LNCAP (cell line): Measurements from ENCODE around the gene TNFRSF13B.

ENCODE experiments used
- TF ChIP-seq, protein P1 (sequence below): fragments of 450-650 bp; IDR thresholded peaks from 2 replicates; pipeline ENCODE4 v1.5.1; 2017; ENCODE audit warnings: mild to moderate bottlenecking

Gene TNFRSF13B

GRCh38 chr17:16900288-16900882, 71.5 kb downstream of the TNFRSF13B start:
- TF ChIP-seq, protein P1, sequence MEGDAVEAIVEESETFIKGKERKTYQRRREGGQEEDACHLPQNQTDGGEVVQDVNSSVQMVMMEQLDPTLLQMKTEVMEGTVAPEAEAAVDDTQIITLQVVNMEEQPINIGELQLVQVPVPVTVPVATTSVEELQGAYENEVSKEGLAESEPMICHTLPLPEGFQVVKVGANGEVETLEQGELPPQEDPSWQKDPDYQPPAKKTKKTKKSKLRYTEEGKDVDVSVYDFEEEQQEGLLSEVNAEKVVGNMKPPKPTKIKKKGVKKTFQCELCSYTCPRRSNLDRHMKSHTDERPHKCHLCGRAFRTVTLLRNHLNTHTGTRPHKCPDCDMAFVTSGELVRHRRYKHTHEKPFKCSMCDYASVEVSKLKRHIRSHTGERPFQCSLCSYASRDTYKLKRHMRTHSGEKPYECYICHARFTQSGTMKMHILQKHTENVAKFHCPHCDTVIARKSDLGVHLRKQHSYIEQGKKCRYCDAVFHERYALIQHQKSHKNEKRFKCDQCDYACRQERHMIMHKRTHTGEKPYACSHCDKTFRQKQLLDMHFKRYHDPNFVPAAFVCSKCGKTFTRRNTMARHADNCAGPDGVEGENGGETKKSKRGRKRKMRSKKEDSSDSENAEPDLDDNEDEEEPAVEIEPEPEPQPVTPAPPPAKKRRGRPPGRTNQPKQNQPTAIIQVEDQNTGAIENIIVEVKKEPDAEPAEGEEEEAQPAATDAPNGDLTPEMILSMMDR: no peak

DNA sequence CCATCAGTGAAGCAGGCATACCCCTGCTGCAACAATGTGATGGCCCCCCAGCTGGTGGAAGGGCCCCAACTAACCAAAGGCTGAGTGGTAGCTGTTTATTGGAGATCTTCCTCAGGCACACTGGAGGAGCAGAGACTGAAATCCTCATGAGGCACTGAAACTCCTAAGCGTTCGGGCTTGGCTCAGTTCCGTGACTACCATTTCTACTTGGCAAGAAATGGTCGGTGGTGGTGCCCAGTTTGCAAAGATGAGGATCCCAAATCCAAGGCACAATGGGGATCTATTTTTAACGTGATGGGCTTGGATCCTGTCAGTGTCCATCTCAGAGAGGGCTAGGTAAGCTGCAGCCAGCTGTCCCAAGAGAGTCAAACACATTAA, 82.8 kb downstream of the TNFRSF13B start:
- TF ChIP-seq, protein P1: no peak
